Measurements from ENCODE around the gene GPSM1.
"Not testable (repeated sequence)": the region's sequence is repeated elsewhere in the genome, so short reads cannot be mapped to it uniquely, and the experiment has no call there.

GPSM1 gene

GRCh38 chr9:136401173-136401922 is 74.0 kb downstream of the GPSM1 start:
- no peak for DNase-seq

GRCh38 chr9:136402067-136402466 is 74.7 kb downstream of the GPSM1 start:
- no peak for DNase-seq

- DNase-seq, result no peak
Measured at GRCh38 chr9:136403538-136403914, 76.2 kb downstream of the GPSM1 start.

- DNase-seq, result no peak
Measured at GRCh38 chr9:136403915-136404800, 76.8 kb downstream of the GPSM1 start.

GRCh38 chr9:136404801-136405136 is 77.4 kb downstream of the GPSM1 start:
- DNase-seq, result no peak

- no peak for DNase-seq
Measured at GRCh38 chr9:136405481-136405880, 78.1 kb downstream of the GPSM1 start.

GRCh38 chr9:136405904-136406303 is 78.6 kb downstream of the GPSM1 start:
- DNase-seq, result not testable (repeated sequence)

- DNase-seq, result not testable (repeated sequence)
Measured at GRCh38 chr9:136407061-136407460, 79.7 kb downstream of the GPSM1 start.

- DNase-seq, result no peak
Measured at GRCh38 chr9:136407911-136408310, 80.6 kb downstream of the GPSM1 start.

Data from inflammatory macrophage treated with lipopolysaccharide for 4 hours (primary cell).